ENCODE data around the gene ZNF619. TPM values are rescaled to one million over a fixed set of nuclear protein-coding genes. Genes with fewer than 3 reads are reported as not detected.

The ZNF619 gene
- total and polyA plus RNA-seq, 2 donors (not counting 1 experiment from before 2014, with no cell fraction given): 3.3 to 22.8 TPM

DNA sequence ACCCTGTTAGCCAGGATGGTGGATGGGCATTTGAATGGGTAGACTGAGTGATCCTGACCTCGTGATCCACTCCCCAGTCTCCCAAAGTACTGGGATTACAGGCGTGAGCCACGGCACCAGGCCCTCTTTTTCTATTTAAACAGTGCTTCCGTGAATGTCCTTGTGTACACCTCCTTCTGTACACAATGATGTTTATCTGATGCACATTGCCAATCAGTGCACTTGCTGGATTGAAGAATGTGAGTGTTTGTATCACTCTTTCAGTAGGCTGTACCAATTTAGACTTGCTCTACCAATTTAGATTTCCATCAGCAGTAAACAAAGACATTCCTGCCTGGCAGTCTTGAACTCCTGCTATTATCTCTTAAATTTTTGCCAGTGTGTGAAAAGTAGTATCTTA is 8.9 kb upstream of the ZNF619 start:
- no peaks in the 10 kb centered on the region for H3K79me2 ChIP-seq (ENCODE audit: control insufficient read depth, insufficient read depth, low read length)
- H3K4me1 ChIP-seq (ENCODE audit: control insufficient read depth in 2 of 2, insufficient read depth in 2 of 2, low read length in 2 of 2): no peaks in the 10 kb centered on the region
- Mint-ChIP-seq H3K4me3 (no peak overlapping the region), H3K9me3 (ENCODE audit: insufficient read depth) (no peaks in the 10 kb centered on the region), H3K27ac (no peak overlapping the region), H3K4me1 (no peaks in the 10 kb centered on the region), H3K27me3 (no peaks in the 10 kb centered on the region)
- H3K4me2 ChIP-seq (replicated peaks; ENCODE audit: low read depth, low read length, poor library complexity, severe bottlenecking): no peak overlapping the region
- no peak overlapping the region for H3K9ac ChIP-seq (ENCODE audit: low read length)
- no peak overlapping the region for H2AFZ ChIP-seq (ENCODE audit: insufficient read depth, low read depth, low read length, poor library complexity, severe bottlenecking)
- H3K9me3 ChIP-seq (ENCODE audit: control extremely low read depth in 1 of 3, control insufficient read depth in 2 of 3, insufficient read depth in 1 of 3, low read length in 2 of 3): no peaks in the 10 kb centered on the region
- WGBS (ENCODE audit: insufficient coverage): 100% methylated on average over 3 of the region's 4 CpGs
- intact Hi-C loops (cut with micrococcal nuclease): no loop called here
- H3K36me3 ChIP-seq (replicated peaks in 1 of 2; ENCODE audit: control extremely low read depth in 1 of 2, control insufficient read depth in 1 of 2, extremely low read depth in 1 of 2, insufficient read depth in 2 of 2, low read length in 1 of 2): peaks cover 12 to 26% of the 10 kb centered on the region in 2 experiments
- DNase-seq: no peak
- TF ChIP-seq, protein P1, sequence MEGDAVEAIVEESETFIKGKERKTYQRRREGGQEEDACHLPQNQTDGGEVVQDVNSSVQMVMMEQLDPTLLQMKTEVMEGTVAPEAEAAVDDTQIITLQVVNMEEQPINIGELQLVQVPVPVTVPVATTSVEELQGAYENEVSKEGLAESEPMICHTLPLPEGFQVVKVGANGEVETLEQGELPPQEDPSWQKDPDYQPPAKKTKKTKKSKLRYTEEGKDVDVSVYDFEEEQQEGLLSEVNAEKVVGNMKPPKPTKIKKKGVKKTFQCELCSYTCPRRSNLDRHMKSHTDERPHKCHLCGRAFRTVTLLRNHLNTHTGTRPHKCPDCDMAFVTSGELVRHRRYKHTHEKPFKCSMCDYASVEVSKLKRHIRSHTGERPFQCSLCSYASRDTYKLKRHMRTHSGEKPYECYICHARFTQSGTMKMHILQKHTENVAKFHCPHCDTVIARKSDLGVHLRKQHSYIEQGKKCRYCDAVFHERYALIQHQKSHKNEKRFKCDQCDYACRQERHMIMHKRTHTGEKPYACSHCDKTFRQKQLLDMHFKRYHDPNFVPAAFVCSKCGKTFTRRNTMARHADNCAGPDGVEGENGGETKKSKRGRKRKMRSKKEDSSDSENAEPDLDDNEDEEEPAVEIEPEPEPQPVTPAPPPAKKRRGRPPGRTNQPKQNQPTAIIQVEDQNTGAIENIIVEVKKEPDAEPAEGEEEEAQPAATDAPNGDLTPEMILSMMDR (IDR thresholded peaks at IDR 0.05): no peak
- no peak for TF ChIP-seq EZH2 (IDR thresholded peaks at IDR 0.05; ENCODE audit: borderline replicate concordance, insufficient read depth, low read depth, low read length, poor library complexity, severe bottlenecking)
- no peak overlapping the region for H3K27ac ChIP-seq (ENCODE audit: low read length in 2 of 2)
- CTCF ChIA-PET: interaction anchor here (0.6 kb wide), 1 partner anchor 38 kb away, joined by 3 read pairs; the partner anchor contains the start of gene ZNF620
- ATAC-seq (ENCODE audit: low read depth): no peak
- H4K20me1 ChIP-seq (ENCODE audit: control insufficient read depth, insufficient read depth, low read length, poor library complexity, severe bottlenecking): no peaks in the 10 kb centered on the region
- no peaks in the 10 kb centered on the region for H3K27me3 ChIP-seq (replicated peaks in 1 of 4; ENCODE audit: control extremely low read depth in 1 of 4, control insufficient read depth in 3 of 4, insufficient read depth in 4 of 4, low read length in 3 of 4)
- POLR2A ChIA-PET: no interaction called here
- no peak overlapping the region for H3K4me3 ChIP-seq (ENCODE audit: control extremely low read depth in 1 of 5, extremely low read depth in 1 of 5, insufficient read depth in 1 of 5, low read depth in 2 of 5, low read length in 4 of 5)

DNA sequence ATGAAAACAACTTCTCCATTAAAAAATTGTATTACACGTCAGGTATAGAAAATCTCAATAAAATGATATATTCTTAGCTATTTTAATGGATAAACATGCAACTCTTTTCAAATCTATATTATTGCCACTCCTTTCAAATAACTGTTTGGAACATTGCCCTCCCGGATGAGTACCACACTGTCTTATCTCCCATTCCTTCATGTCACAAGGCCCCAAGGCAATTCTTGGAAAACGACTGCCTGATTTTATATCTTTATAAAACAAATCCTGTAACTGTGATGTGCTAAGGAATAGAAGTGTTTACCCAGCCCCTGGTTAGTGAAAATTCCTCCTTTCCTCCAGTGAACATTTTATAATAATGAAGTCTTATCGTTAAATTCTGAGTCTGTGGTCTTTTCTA is 6.2 kb upstream of the ZNF619 start:
- H3K27me3 Mint-ChIP-seq: no peaks in the 10 kb centered on the region
- Histone ChIP-seq H3K27ac (ENCODE audit: low read length in 2 of 2) (no peak overlapping the region), H3K9me3 (ENCODE audit: control extremely low read depth in 1 of 3, control insufficient read depth in 2 of 3, insufficient read depth in 1 of 3, low read length in 2 of 3) (no peaks in the 10 kb centered on the region), H3K4me1 (ENCODE audit: control insufficient read depth in 2 of 2, insufficient read depth in 2 of 2, low read length in 2 of 2) (no peaks in the 10 kb centered on the region), H3K4me2 (replicated peaks; ENCODE audit: low read depth, low read length, poor library complexity, severe bottlenecking) (no peak overlapping the region), H2AFZ (ENCODE audit: insufficient read depth, low read depth, low read length, poor library complexity, severe bottlenecking) (no peak overlapping the region), H3K9ac (ENCODE audit: low read length) (no peak overlapping the region), H3K4me3 (ENCODE audit: control extremely low read depth in 1 of 5, extremely low read depth in 1 of 5, insufficient read depth in 1 of 5, low read depth in 2 of 5, low read length in 4 of 5) (no peak overlapping the region), H3K27me3 (replicated peaks in 1 of 4; ENCODE audit: control extremely low read depth in 1 of 4, control insufficient read depth in 3 of 4, insufficient read depth in 4 of 4, low read length in 3 of 4) (no peaks in the 10 kb centered on the region), H4K20me1 (ENCODE audit: control insufficient read depth, insufficient read depth, low read length, poor library complexity, severe bottlenecking) (no peaks in the 10 kb centered on the region), H3K79me2 (ENCODE audit: control insufficient read depth, insufficient read depth, low read length) (no peaks in the 10 kb centered on the region), H3K36me3 (replicated peaks in 1 of 2; ENCODE audit: control extremely low read depth in 1 of 2, control insufficient read depth in 1 of 2, extremely low read depth in 1 of 2, insufficient read depth in 2 of 2, low read length in 1 of 2) (no peaks in the 10 kb centered on the region)
- no peak overlapping the region for H3K4me3 Mint-ChIP-seq
- ATAC-seq (ENCODE audit: low read depth) (no peak), DNase-seq (no peak)
- no peaks in the 10 kb centered on the region for H3K9me3 Mint-ChIP-seq (ENCODE audit: insufficient read depth)
- TF ChIP-seq, protein P1 (IDR thresholded peaks at IDR 0.05): no peak
- no peak for TF ChIP-seq EZH2 (IDR thresholded peaks at IDR 0.05; ENCODE audit: borderline replicate concordance, insufficient read depth, low read depth, low read length, poor library complexity, severe bottlenecking)
- ChIA-PET POLR2A (no interaction called here), CTCF (interaction anchor here (0.7 kb wide), 1 partner anchor 14 kb away, joined by 4 read pairs; the partner anchor contains the start of gene RPL14)
- H3K4me1 Mint-ChIP-seq: no peaks in the 10 kb centered on the region
- intact Hi-C loops (cut with micrococcal nuclease): no loop called here
- 100% methylated on average over 1 of the region's 4 CpGs for WGBS (ENCODE audit: insufficient coverage)
- H3K27ac Mint-ChIP-seq: no peak overlapping the region
